K562 (cell line): ENCODE measurements around the gene BSCL2. TPM values are rescaled to one million over a fixed set of nuclear protein-coding genes. Genes with fewer than 3 reads are reported as not detected.

ENCODE experiments used
- ETV5 ChIP-seq: sonication (generic); formaldehyde crosslinking; IDR thresholded peaks from 2 replicates; pipeline ENCODE4 v1.4.0; 2020; ENCODE audit warnings: low read depth, mild to moderate bottlenecking, missing genetic modification reagents
- MAFK ChIP-seq: IDR thresholded peaks from 2 replicates; pipeline ENCODE4 v1.6.1; 2011; ENCODE audit warnings: low read length, improper control_type of control experiment
- MYBL2 ChIP-seq, 2 experiments: fragments of 450-650 bp in 1 of 2; sonication (generic) in 1 of 2; formaldehyde crosslinking in 1 of 2; IDR thresholded peaks; 2 replicates each; pipeline versions ENCODE4 v1.6.1 to v1.8.1; 2017 to 2022; ENCODE audit warnings: borderline replicate concordance in 1 of 2, inconsistent platforms in 1 of 2, low read depth in 1 of 2, mild to moderate bottlenecking in 1 of 2, missing genetic modification reagents in 1 of 2, moderate library complexity in 1 of 2
- NFE2 ChIP-seq: IDR thresholded peaks from 2 replicates; pipeline ENCODE4 v1.6.1; 2014; ENCODE audit warnings: antibody characterized with exemption, low read depth
- NR4A1 ChIP-seq, 2 experiments: fragments of 250-450 bp in 1 of 2; fragments of 450-650 bp in 1 of 2; sonication (Bioruptor Pico) in 1 of 2; IDR thresholded peaks; 2 replicates each; pipeline versions ENCODE4 v1.4.0 to v1.6.1; 2016 to 2020; ENCODE audit warnings: mild to moderate bottlenecking in 2 of 2, missing compliant biosample characterization in 1 of 2, missing genetic modification characterization in 1 of 2, moderate library complexity in 1 of 2
- NRF1 ChIP-seq, 2 experiments: fragments of 450-650 bp; IDR thresholded peaks in 1 of 2; conservative IDR thresholded peaks in 1 of 2; 2 replicates each; pipeline ENCODE4 v1.6.1; 2014; ENCODE audit warnings: mild to moderate bottlenecking in 2 of 2
- PHB ChIP-seq: fragments of 250-450 bp; sonication (Bioruptor Pico); IDR thresholded peaks from 2 replicates; pipeline ENCODE4 v1.5.0; 2021
- SAFB ChIP-seq: fragments of 200-400 bp; formaldehyde crosslinking; IDR thresholded peaks from 2 replicates; pipeline ENCODE4 v1.6.1; 2017; ENCODE audit warnings: low read depth, low read length, borderline replicate concordance
- TAF15 ChIP-seq: fragments of 200-400 bp; formaldehyde crosslinking; IDR thresholded peaks from 2 replicates; pipeline ENCODE4 v1.6.1; 2017; ENCODE audit warnings: mild to moderate bottlenecking, low read depth, low read length, moderate library complexity
- TCFL5 ChIP-seq: fragments of 250-450 bp; sonication (Bioruptor Pico); conservative IDR thresholded peaks from 2 replicates; pipeline ENCODE4 v1.6.1; 2021; ENCODE audit warnings: mild to moderate bottlenecking, moderate library complexity, matching md5 sums
- TEAD2 ChIP-seq: fragments of 450-650 bp; IDR thresholded peaks from 2 replicates; pipeline ENCODE4 v1.6.1; 2016; ENCODE audit warnings: missing genetic modification characterization, control low read depth, missing compliant biosample characterization
- ZNF263 ChIP-seq: sonication (generic); formaldehyde crosslinking; IDR thresholded peaks from 2 replicates; pipeline ENCODE4 v1.8.0; 2022; ENCODE audit warnings: mild to moderate bottlenecking, missing genetic modification reagents, borderline replicate concordance
- polyA plus RNA-seq, 8 experiments: library from polyadenylated mRNA; depleted of rRNA in 4 of 8; stranded (reverse) in 5 of 8; unstranded in 3 of 8; fragments of >200 nt; fragmentation: Nextera tagmentation in 2 of 8; fragmentation: Illumina TruSeq in 1 of 8; extraction: Ambion mirVana in 2 of 8; extraction: Trizol in 1 of 8; gene quantifications; 2 replicates each; pipeline versions ENCODE4 v1.2.1 to v1.2.3, GENCODE V29; 2011 to 2014; ENCODE audit warnings: inconsistent platforms in 1 of 8, missing spikeins in 1 of 8
- total RNA-seq, 7 experiments: library from RNA; depleted of rRNA in 6 of 7; stranded (reverse); fragments of >200 nt in 6 of 7; fragmentation: Illumina TruSeq in 2 of 7; extraction: Trizol in 2 of 7; gene quantifications; 2 replicates each; pipeline versions ENCODE4 v1.2.1 to v1.2.3, GENCODE V29; 2011 to 2021; ENCODE audit warnings: low replicate concordance in 1 of 7
- TF ChIP-seq, protein P1 (sequence below): fragments of 250-450 bp; sonication (Bioruptor Pico); IDR thresholded peaks from 2 replicates; pipeline ENCODE4 v1.5.0; 2020; ENCODE audit warnings: mild to moderate bottlenecking
- TF ChIP-seq, protein P2 (sequence below), 2 experiments: fragments of 450-650 bp in 1 of 2; IDR thresholded peaks; 2 replicates each; pipeline ENCODE4 v1.6.1; 2011 to 2017; ENCODE audit warnings: low read depth in 2 of 2, antibody characterized with exemption in 1 of 2, borderline replicate concordance in 1 of 2, low read length in 1 of 2, mild to moderate bottlenecking in 1 of 2, mixed read lengths in 1 of 2; ENCODE audit not compliant: control insufficient read depth in 1 of 2
- TF ChIP-seq, protein P3 (sequence below): fragments of 250-450 bp; sonication (Bioruptor Pico); IDR thresholded peaks from 2 replicates; pipeline ENCODE4 v1.8.0; 2022; ENCODE audit warnings: moderate library complexity, mild to moderate bottlenecking, inconsistent platforms
- TF ChIP-seq, protein P4 (sequence below): fragments of 250-450 bp; sonication (Bioruptor Pico); IDR thresholded peaks from 2 replicates; pipeline ENCODE4 v1.4.0; 2020; ENCODE audit warnings: mild to moderate bottlenecking, moderate library complexity, borderline replicate concordance
- TF ChIP-seq, protein P5 (sequence below): sonication (generic); formaldehyde crosslinking; IDR thresholded peaks from 2 replicates; pipeline ENCODE4 v1.9.0; 2022; ENCODE audit warnings: mild to moderate bottlenecking, missing genetic modification reagents

Gene BSCL2
- total and polyA plus RNA-seq, 9 of the 15 experiments (the other 6 are each of a cell fraction or from before 2014, with no cell fraction given) = 18.9 to 51.7 (median 35.2) TPM

DNA sequence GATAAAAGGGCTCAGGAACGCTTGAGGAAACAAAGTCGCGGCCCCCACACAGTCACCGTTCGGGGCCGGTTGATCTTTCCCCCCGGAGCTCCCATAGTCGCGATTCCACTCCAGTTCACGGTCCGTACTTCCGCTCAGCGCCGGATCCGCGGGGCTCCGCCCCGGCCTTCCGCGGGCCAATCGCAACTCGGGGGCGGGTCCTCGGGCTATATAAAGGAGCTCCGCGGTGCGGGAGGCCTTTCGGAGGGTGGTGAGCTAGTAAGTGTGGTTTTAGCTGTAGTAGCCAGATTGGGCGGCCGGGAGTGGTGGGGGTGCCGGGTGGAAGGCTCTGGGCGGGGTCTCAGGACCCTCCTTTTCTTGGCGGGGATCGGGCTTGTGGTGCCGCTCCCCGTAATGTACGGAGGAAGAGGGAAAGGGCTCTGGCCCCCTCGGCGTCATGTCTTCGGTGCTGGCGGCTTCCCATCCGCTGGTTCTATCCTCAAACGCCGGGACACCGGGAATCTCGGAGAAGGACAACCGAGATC, 42.1 kb downstream of the BSCL2 start, which contains the start of the genes C11orf98 and CSKMT (continued):
- TF ChIP-seq, protein P1, sequence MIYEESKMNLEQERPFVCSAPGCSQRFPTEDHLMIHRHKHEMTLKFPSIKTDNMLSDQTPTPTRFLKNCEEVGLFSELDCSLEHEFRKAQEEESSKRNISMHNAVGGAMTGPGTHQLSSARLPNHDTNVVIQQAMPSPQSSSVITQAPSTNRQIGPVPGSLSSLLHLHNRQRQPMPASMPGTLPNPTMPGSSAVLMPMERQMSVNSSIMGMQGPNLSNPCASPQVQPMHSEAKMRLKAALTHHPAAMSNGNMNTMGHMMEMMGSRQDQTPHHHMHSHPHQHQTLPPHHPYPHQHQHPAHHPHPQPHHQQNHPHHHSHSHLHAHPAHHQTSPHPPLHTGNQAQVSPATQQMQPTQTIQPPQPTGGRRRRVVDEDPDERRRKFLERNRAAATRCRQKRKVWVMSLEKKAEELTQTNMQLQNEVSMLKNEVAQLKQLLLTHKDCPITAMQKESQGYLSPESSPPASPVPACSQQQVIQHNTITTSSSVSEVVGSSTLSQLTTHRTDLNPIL = no peak; the same call in 1 of the 2 replicates
- TF ChIP-seq SAFB (no peak), TEAD2 (tag) (no peak), MYBL2 (IDR thresholded peaks at IDR 0.05; ENCODE audit: low read depth) (no peak), MYBL2 (CRISPR knock-in tag; IDR thresholded peaks at IDR 0.05; ENCODE audit: borderline replicate concordance) (no peak), PHB (CRISPR knock-in tag) (peak; percentile 96), ETV5 (CRISPR knock-in tag) (peak; percentile 68), MAFK (no peak; the same call in 1 of the 2 replicates), NR4A1 (CRISPR knock-in tag; IDR thresholded peaks at IDR 0.05) (no peak), NR4A1 (tag; IDR thresholded peaks at IDR 0.05) (no peak), TAF15 (no peak), NRF1 (conservative IDR thresholded peaks at IDR 0.05 in 1 of 2, IDR thresholded peaks at IDR 0.05 in 1 of 2) (peak in 1 of 2 experiments; percentile 47; a peak in 3 of 4 replicates), ZNF263 (CRISPR knock-in tag) (no peak), TCFL5 (no peak), NFE2 (no peak)
- TF ChIP-seq, protein P2, sequence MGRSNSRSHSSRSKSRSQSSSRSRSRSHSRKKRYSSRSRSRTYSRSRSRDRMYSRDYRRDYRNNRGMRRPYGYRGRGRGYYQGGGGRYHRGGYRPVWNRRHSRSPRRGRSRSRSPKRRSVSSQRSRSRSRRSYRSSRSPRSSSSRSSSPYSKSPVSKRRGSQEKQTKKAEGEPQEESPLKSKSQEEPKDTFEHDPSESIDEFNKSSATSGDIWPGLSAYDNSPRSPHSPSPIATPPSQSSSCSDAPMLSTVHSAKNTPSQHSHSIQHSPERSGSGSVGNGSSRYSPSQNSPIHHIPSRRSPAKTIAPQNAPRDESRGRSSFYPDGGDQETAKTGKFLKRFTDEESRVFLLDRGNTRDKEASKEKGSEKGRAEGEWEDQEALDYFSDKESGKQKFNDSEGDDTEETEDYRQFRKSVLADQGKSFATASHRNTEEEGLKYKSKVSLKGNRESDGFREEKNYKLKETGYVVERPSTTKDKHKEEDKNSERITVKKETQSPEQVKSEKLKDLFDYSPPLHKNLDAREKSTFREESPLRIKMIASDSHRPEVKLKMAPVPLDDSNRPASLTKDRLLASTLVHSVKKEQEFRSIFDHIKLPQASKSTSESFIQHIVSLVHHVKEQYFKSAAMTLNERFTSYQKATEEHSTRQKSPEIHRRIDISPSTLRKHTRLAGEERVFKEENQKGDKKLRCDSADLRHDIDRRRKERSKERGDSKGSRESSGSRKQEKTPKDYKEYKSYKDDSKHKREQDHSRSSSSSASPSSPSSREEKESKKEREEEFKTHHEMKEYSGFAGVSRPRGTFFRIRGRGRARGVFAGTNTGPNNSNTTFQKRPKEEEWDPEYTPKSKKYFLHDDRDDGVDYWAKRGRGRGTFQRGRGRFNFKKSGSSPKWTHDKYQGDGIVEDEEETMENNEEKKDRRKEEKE (IDR thresholded peaks at IDR 0.05; ENCODE audit: borderline replicate concordance in 1 of 2, control insufficient read depth in 1 of 2, low read depth in 2 of 2, low read length in 1 of 2) = no peak
- TF ChIP-seq, protein P3, sequence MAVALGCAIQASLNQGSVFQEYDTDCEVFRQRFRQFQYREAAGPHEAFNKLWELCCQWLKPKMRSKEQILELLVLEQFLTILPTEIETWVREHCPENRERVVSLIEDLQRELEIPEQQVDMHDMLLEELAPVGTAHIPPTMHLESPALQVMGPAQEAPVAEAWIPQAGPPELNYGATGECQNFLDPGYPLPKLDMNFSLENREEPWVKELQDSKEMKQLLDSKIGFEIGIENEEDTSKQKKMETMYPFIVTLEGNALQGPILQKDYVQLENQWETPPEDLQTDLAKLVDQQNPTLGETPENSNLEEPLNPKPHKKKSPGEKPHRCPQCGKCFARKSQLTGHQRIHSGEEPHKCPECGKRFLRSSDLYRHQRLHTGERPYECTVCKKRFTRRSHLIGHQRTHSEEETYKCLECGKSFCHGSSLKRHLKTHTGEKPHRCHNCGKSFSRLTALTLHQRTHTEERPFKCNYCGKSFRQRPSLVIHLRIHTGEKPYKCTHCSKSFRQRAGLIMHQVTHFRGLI = no peak
- TF ChIP-seq, protein P4, sequence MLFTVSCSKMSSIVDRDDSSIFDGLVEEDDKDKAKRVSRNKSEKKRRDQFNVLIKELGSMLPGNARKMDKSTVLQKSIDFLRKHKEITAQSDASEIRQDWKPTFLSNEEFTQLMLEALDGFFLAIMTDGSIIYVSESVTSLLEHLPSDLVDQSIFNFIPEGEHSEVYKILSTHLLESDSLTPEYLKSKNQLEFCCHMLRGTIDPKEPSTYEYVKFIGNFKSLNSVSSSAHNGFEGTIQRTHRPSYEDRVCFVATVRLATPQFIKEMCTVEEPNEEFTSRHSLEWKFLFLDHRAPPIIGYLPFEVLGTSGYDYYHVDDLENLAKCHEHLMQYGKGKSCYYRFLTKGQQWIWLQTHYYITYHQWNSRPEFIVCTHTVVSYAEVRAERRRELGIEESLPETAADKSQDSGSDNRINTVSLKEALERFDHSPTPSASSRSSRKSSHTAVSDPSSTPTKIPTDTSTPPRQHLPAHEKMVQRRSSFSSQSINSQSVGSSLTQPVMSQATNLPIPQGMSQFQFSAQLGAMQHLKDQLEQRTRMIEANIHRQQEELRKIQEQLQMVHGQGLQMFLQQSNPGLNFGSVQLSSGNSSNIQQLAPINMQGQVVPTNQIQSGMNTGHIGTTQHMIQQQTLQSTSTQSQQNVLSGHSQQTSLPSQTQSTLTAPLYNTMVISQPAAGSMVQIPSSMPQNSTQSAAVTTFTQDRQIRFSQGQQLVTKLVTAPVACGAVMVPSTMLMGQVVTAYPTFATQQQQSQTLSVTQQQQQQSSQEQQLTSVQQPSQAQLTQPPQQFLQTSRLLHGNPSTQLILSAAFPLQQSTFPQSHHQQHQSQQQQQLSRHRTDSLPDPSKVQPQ = no peak
- TF ChIP-seq, protein P5, sequence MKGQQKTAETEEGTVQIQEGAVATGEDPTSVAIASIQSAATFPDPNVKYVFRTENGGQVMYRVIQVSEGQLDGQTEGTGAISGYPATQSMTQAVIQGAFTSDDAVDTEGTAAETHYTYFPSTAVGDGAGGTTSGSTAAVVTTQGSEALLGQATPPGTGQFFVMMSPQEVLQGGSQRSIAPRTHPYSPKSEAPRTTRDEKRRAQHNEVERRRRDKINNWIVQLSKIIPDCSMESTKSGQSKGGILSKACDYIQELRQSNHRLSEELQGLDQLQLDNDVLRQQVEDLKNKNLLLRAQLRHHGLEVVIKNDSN (CRISPR knock-in tag) = no peak
